Renal cortex interstitium (tissue), 15 donors: ENCODE data around the gene LIPH. TPM values are rescaled to one million over a fixed set of nuclear protein-coding genes. Genes with fewer than 3 reads are reported as not detected.
A peak's percentile ranks its signal among the peaks of the same experiment; 100 is the strongest.
"Not testable (repeated sequence)": the region's sequence is repeated elsewhere in the genome, so short reads cannot be mapped to it uniquely, and the experiment has no call there.

Experiments
- DNase-seq, 11 donors: peaks; one replicate each; pipeline ENCODE4 v3.0.0-alpha.2; 2013; ENCODE audit warnings: low read depth in 9 of 11, low spot score in 4 of 11; ENCODE audit errors: extremely low read depth in 1 of 11
- long read RNA-seq, 16 experiments: transcript quantifications; one replicate each; lab custom pipeline, GENCODE V29; 2026
- polyA plus RNA-seq, 3 donors: library from polyadenylated mRNA; unstranded; fragments of 120-200 nt; gene quantifications; one replicate each; pipeline ENCODE4 v1.2.1, GENCODE V29; 2013; ENCODE audit not compliant: insufficient read length in 3 of 3

The LIPH gene
- 1 to 10 TPM; 1.1 to 2.7 (median 2.0) TPM for polyA plus RNA-seq
- long read RNA-seq, donor 1 = 0 reads
- long read RNA-seq, donor 2 = 0 reads
- long read RNA-seq, donor 3, full-length matches to known transcripts = 1 of 1 reads
- long read RNA-seq, donor 3, partial matches to known transcripts = 0 of 1 reads
- long read RNA-seq, donor 3, other reads (novel, unspliced or antisense) = 0 of 1 reads
- long read RNA-seq, donor 4 = 0 reads
- long read RNA-seq, donor 5 = 0 reads
- long read RNA-seq, donor 6 = 0 reads
- long read RNA-seq, donor 7 = 0 reads
- long read RNA-seq, donor 8 = 0 reads
- long read RNA-seq, donor 9 = 0 reads
- long read RNA-seq, donor 10 = 0 reads
- long read RNA-seq, donor 11 = 0 reads
- long read RNA-seq, donor 12, full-length matches to known transcripts = 1 of 6 reads
- long read RNA-seq, donor 12, partial matches to known transcripts = 5 of 6 reads
- long read RNA-seq, donor 12, other reads (novel, unspliced or antisense) = 0 of 6 reads
- long read RNA-seq, donor 13 = 0 reads
- long read RNA-seq, donor 14 = 0 reads
- long read RNA-seq, donor 15 = 0 reads
- long read RNA-seq, donor 16 = 0 reads

- no peak for DNase-seq
Observed at GRCh38 chr3:185552358-185552877, at the start of gene LIPH. LIPH (minus strand) TSS chr3:185552588; CDS start chr3:185552471, 117 bp downstream.

- DNase-seq = no peak
Observed at GRCh38 chr3:185595526-185595925, 43.1 kb upstream of the LIPH start.

- DNase-seq = no peak
Observed at GRCh38 chr3:185594073-185594472, 41.7 kb upstream of the LIPH start.

- DNase-seq = no peak
Observed at GRCh38 chr3:185586686-185587039, 34.3 kb upstream of the LIPH start.

GRCh38 chr3:185585859-185586685, 33.7 kb upstream of the LIPH start, which contains the start of gene SENP2:
SENP2 (plus strand) TSS chr3:185586295; CDS start chr3:185586414, 119 bp downstream.
- DNase-seq = peak; percentile 95 to 99 (median 99)

- DNase-seq = no peak
Observed at GRCh38 chr3:185585518-185585858, 33.1 kb upstream of the LIPH start.

GRCh38 chr3:185584686-185585085, 32.3 kb upstream of the LIPH start:
- DNase-seq = no peak

GRCh38 chr3:185583925-185584324, 31.5 kb upstream of the LIPH start:
- DNase-seq = no peak

- DNase-seq = no peak
Observed at GRCh38 chr3:185582871-185583270, 30.5 kb upstream of the LIPH start.

GRCh38 chr3:185582236-185582635, 29.8 kb upstream of the LIPH start:
- no peak for DNase-seq

GRCh38 chr3:185575108-185575869, 22.9 kb upstream of the LIPH start:
- DNase-seq = peak in 5 of 11 donors; percentile 56 to 77 (median 65)

- DNase-seq = no peak
Observed at GRCh38 chr3:185572183-185572582, 19.8 kb upstream of the LIPH start.

- no peak for DNase-seq
Observed at GRCh38 chr3:185561958-185562357, 9.6 kb upstream of the LIPH start.

GRCh38 chr3:185561374-185561943, 9.1 kb upstream of the LIPH start:
- DNase-seq = no peak

GRCh38 chr3:185560676-185561075, 8.3 kb upstream of the LIPH start:
- DNase-seq = no peak

- DNase-seq = no peak
Observed at GRCh38 chr3:185559706-185560090, 7.3 kb upstream of the LIPH start.

GRCh38 chr3:185558395-185558794, 6.0 kb upstream of the LIPH start:
- DNase-seq = no peak

GRCh38 chr3:185556640-185557039, 4.3 kb upstream of the LIPH start:
- DNase-seq = not testable (repeated sequence)
